GM13977 (cell line): Measurements from ENCODE around the gene ZFY.
"Not testable (repeated sequence)": the region's sequence is repeated elsewhere in the genome, so short reads cannot be mapped to it uniquely, and the experiment has no call there.

Source experiments
- DNase-seq: peaks from one replicate; pipeline ENCODE4 v3.0.0; 2012; ENCODE audit warnings: low spot score
- in situ Hi-C: fragments of 300-500 bp; cut with MboI; formaldehyde crosslinking; loops from one replicate; pipeline ENCODE4 v1.12.0; 2022; ENCODE audit warnings: low sequenced_read_pairs, low pct_unique_long_range_greater_than_20kb, mixed read lengths, inconsistent platforms; ENCODE audit not compliant: unreplicated experiment
- TF ChIP-seq, protein P1 (sequence below): IDR thresholded peaks from 2 replicates; pipeline ENCODE4 v1.5.1; 2012; ENCODE audit warnings: mild to moderate bottlenecking, control low read depth; ENCODE audit not compliant: insufficient read depth; ENCODE audit errors: extremely low read depth, missing control alignments

ZFY gene

DNA sequence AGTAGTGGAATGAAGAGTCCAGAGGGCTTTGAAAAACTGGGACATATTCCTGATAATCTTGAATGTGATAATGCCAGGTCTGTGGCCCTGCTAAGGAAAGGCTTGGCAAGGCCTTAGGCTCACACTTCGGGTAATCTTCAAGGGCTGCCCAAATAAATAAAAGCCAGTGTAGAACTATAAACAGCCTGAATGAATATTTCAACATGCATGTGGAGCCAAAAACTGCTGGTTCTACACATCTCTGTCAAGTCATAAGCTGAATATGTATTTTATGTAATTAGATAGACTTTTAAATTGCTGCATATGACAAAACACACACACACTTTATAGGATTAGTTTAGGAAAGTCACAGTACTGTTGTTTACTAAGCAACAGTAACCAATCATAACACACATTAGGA lies 30.4 kb downstream of the ZFY start:
- no peak for DNase-seq
- TF ChIP-seq, protein P1, sequence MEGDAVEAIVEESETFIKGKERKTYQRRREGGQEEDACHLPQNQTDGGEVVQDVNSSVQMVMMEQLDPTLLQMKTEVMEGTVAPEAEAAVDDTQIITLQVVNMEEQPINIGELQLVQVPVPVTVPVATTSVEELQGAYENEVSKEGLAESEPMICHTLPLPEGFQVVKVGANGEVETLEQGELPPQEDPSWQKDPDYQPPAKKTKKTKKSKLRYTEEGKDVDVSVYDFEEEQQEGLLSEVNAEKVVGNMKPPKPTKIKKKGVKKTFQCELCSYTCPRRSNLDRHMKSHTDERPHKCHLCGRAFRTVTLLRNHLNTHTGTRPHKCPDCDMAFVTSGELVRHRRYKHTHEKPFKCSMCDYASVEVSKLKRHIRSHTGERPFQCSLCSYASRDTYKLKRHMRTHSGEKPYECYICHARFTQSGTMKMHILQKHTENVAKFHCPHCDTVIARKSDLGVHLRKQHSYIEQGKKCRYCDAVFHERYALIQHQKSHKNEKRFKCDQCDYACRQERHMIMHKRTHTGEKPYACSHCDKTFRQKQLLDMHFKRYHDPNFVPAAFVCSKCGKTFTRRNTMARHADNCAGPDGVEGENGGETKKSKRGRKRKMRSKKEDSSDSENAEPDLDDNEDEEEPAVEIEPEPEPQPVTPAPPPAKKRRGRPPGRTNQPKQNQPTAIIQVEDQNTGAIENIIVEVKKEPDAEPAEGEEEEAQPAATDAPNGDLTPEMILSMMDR = no peak
- in situ Hi-C loops = no loop called here

DNA sequence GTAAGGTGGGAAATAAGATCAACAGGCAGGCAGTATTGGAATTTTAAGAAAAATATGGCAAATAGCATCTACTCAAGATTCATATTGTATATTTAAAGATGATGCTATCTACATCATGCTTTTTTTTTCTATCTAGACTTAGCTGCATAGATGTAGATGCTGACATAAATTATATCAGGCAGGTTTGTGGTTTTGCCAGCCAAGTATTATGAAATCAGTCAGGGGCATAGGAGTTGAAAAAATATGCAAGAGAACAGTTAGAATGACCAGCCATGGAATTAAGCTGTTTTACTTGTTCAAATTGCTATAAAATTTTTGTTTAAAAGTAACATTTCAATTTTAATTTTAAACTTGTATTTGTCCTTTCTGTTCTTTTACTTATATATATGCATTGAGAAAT lies 34.4 kb downstream of the ZFY start:
- in situ Hi-C loops = no loop called here
- TF ChIP-seq, protein P1 = no peak

DNA sequence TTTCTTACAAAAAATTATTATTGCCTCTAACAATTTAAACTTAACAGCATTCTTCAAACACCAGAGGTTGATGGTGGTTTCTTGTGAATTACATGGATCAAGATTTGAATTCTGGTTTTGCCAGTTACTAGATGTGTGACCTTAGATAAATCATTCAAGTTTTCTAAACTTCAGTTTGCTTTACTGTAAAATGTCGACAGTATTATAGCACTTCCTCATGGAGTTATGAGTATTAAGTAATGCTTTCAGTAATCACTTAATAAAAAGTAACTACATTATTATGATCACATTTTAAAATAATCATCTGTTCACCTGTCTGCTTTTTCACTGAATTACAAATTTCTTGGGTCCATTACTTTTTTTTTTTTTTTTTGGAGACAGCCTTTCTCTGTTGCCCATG lies 37.5 kb downstream of the ZFY start:
- in situ Hi-C loops = no loop called here
- no peak for DNase-seq
- TF ChIP-seq, protein P1 = no peak

More for the DNA sequence above, 34.4 kb downstream of the ZFY start:
- no peak for DNase-seq

DNA sequence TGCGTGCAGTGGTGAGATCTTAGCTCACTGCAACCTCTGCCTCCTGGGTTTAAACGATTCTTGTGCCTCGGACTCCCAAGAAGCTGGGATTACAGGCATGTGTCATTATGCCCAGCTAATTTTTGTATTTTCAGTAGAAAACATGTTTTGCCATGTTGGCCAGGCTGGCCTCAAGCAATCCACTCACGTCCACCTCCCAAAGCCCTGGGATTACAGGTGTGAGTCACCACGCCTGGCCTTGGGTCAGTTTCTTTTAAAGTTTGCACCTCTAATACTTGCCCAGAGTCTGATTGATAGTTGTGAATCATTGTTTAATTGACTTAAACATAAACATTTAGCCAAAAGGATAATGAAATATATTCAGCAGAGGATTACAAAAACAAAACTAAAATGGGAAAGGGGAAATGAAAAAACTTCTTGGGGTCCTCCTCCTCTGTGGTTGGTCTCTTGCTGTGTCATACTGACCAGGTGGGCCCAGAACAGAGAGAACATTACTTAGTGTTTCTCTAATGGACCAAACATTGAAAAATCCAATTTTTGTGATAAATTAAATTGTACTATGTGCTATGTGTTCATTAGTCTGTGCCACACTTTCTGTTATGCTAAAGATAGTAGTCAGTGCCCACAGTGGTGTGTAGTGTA lies 38.0 kb downstream of the ZFY start:
- in situ Hi-C loops = no loop called here
- no peak for DNase-seq
- TF ChIP-seq, protein P1 = no peak

DNA sequence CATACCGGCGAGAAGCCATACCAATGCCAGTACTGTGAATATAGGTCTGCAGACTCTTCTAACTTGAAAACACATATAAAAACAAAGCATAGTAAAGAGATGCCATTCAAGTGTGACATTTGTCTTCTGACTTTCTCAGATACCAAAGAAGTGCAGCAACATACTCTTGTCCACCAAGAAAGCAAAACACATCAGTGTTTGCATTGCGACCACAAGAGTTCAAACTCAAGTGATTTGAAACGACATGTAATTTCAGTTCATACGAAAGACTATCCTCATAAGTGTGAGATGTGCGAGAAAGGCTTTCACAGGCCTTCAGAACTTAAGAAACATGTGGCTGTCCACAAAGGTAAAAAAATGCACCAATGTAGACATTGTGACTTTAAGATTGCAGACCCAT lies 44.1 kb downstream of the ZFY start:
- no peak for DNase-seq
- in situ Hi-C loops = no loop called here

DNA sequence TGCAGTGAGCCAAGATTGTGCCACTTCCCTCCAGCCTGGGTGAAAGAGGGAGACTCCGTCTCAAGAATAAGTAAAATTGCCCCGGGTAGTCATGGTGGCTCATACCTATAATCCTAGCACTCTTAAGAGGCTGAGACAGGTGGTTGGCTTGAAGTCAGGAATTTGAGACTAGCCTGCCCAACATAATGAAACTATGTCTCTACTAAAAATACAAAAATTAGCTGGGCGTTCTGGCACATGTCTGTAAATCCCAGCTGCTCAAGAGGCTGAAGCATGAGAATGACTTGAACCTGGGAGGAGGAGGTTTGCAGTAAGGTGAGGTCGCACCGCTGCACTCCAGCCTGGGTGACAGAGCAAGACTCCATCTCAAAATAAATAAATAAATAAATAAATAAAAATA lies 49.3 kb downstream of the ZFY start:
- DNase-seq = no peak
- TF ChIP-seq, protein P1 = no peak
- in situ Hi-C loops = no loop called here

More for the DNA sequence above, 44.1 kb downstream of the ZFY start:
- TF ChIP-seq, protein P1 = no peak

DNA sequence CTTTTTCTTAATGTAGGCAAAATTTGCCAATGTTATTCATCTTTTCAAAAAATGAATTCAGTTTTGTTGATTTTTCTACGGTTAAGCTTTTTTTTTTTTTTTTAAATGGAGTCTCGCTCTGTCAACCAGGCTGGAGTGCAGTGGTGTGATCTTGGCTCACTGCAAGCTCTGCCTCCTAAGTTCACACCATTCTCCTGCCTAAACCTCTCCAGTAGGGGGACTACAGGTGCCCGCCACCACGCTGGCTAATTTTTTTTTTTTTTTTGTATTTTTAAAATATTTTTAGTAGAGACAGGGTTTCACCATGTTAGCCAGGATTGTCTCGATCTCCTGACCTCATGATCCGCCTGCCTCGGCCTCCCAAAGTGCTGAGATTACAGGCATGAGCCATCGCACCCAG lies 52.0 kb downstream of the ZFY start:
- in situ Hi-C loops = not testable (repeated sequence)

DNA sequence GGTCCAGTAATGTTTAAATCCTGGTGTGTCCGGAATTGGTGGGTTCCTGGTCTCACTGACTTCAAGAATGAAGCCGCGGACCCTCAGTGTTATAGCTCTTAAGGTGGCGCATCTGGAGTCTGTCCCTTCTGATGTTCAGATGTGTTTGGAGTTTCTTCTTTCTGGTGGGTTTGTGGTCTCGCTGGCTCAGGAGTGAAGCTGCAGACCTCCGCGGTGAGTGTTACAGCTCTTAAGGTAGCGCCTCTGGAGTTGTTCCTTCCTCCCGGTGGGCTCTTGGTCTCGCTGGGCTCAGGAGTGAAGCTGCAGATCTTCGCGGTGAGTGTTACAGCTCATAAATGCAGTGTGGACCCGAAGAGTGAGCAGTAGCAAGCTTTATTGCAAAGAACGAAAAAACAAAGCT lies 62.2 kb downstream of the ZFY start:
- in situ Hi-C loops, DNase-seq: not testable (repeated sequence)

More for the DNA sequence above, 52.0 kb downstream of the ZFY start:
- DNase-seq = not testable (repeated sequence)
